M059J (cell line): ENCODE data around the gene HOOK2. TPM values are rescaled to one million over a fixed set of nuclear protein-coding genes. Genes with fewer than 3 reads are reported as not detected.
"Not testable (repeated sequence)": the region's sequence is repeated elsewhere in the genome, so short reads cannot be mapped to it uniquely, and the experiment has no call there.

Experiments used
- DNase-seq: peaks from one replicate; pipeline ENCODE4 v3.0.0-alpha.2; 2012; ENCODE audit warnings: low read depth
- total RNA-seq: library from RNA; depleted of rRNA; stranded (reverse); fragments of >200 nt; shearing (Covaris generic); gene quantifications from 2 replicates; pipeline ENCODE4 v1.2.3, GENCODE V29; 2014; rRNA removed

Gene HOOK2
- total RNA-seq, 1 experiment from 2014 or later = 8.4 TPM

DNA sequence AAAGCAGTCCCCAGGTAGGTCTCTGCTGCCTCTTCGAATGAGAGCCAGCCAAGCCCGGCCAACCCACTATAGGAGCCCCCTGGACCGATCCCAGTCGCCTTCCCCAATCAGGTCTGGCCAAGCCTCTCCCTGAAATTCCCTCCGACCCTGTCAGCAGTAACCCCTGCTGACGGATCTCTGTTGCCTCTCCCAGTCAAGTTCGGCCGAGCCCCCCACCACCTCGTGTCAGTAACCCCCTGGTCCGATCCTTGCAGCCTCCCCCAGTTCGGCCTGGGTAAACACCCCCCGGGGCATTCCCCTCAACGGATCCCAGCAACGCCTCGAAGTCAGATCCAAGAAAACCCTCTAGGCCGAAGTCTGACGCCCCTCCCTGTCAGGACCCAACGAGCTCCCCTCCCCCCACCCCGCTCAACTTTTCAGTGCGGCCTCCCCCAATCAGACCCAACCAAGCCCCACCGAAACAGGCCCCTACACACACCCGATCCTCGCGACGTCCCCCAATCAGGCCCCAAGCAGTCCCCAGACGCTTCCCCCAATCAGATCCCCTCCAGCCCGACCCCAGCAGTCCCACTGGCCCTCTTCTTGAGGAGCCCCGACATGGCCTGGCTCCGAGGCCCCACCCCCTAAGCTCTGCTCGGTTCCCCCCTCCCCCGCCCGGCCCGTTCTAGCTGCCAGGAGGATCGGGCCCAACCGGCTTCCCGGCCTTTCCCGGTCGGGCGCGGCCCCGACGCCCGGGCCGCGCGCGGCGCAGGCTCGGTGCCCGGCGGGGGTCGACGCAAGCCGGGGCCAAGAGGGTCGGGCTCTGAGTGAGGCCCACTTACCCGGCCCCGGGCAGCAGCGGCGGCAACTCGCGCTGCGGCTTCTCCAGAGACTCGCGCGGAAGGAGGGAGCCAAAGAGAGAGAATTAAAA lies 53.4 kb downstream of the HOOK2 start:
- DNase-seq = peak; percentile 55

DNA sequence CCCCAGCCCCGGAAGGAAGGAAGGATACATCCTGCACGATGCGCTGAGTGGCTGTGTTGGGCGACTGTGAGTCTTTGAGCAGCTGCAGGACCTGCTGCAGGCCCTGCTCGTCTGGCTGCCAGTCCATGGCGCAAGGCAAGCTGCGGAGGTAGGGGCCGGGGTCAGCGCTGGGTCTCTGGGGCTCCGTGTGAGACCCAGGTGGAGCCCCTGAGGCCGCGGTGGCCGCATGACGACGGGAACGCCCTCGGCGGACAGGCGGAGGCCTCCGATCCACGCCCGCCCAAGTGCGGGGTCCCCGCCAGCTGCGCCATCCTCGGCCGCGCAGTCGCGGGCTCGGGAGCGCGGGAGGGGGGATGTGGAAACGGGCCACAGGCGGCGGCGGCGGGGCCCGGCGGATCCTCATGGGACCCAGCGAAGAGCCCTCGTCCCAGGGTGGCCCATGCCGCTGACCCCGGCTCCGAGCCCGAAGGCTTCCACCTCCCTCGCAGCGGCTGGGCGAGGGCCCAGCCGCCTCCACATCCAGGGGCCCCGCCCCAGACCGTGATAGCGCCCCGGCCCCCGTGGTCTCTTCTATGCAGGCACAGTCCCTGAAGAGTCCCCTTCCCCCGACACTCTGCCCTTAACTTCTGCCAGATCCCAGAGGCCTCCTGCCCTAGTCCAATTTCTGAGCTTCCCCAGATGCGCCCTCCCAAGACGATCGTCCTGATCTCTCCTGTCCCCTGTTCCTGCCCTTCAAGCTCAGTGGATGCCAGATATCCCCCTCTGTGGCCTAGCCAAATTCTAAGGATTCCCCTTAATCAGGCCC lies 54.3 kb downstream of the HOOK2 start:
- no peak for DNase-seq

DNA sequence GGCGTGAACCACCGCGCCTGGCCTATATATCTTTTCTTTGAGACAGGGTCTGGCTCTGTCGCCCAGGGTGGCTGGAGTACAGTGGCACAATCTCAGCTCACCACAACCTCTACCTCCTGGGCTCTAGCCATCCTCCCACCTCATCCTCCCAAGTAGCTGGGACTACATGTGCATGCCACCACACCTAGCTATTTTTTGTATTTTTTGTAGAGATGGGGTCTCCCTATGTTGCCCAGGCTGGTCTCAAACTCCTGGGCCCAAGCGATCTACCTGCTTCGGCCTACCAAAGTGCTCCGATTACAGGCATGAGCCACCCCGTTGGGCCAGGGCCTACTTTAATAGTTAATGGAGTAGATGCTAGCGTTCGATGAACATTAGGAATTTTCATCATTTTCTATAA lies 55.1 kb downstream of the HOOK2 start:
- DNase-seq = no peak

DNA sequence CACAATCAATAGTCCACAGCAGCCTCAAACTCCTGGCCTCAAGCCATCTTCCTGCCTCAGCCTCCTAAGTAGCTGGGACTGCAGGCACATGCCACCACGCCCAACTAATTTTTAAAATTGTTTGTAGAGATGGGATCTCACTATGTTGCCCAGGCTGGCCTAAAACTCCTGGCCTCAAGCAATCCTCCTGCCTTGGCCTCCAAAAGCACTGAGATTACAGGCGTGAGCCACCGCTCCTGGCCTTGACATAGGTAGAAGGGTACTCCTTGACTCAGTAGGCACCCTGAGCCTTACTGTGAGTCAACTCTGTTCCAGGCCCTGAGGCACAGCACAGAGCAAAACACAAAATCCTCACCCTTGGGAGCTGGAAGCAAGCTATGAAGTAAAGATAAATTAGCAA lies 59.4 kb downstream of the HOOK2 start:
- DNase-seq = no peak

DNA sequence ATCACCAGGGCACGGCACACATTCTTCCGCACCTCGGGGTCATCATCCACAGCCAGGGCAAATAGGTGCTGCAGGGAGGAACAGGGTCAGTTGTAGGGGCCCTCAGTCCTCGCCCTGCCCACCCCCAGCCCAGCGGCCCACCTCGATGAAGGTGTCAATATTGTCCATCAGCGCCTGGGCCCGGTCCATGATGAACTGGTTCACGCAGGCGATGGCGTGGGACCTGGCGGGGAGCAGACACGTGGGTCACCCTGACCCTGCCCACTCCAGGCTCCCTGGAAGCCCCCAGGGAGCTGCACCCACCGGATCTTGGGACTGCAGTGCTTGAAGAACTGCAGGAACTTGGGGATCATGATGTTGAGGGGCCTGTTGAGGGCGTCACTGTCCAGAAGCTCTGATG lies 60.2 kb downstream of the HOOK2 start:
- no peak for DNase-seq

DNA sequence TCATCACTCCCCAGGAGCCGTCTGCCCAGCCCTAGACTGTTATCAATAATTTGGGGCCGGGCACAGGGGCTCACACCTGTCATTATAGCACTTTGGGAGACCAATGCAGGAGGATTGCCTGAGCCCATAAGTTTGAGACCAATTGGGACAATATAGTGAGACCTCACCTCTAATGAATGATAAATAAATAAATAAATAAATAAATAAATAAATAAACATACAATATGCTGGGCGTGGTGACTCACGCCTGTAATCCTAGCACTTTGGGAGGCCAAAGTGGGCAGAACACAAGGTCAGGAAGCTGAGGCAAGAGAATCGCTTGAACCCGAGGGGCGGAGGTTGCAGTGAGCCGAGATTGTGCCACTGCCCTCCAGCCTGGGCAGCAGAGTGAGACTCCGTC lies 62.0 kb downstream of the HOOK2 start:
- DNase-seq = not testable (repeated sequence)

Other genes starting within 250 kb of the HOOK2 start
- 4.5 and 8.7 TPM in 2 replicates for gene ZNF564, start 224.1 kb downstream of the HOOK2 start, total RNA-seq
- 6.3 and 7.9 TPM in 2 replicates for gene ZNF490, start 164.7 kb downstream of the HOOK2 start, total RNA-seq
- gene ZNF791, start 164.6 kb downstream of the HOOK2 start, total RNA-seq = 12.8 and 27.7 TPM in 2 replicates
- 57.8 and 68.4 TPM in 2 replicates for gene MAN2B1, start 108.8 kb downstream of the HOOK2 start, total RNA-seq
- 9.6 and 10.5 TPM in 2 replicates for gene WDR83, start 108.7 kb downstream of the HOOK2 start, total RNA-seq
- gene DHPS, start 93.7 kb downstream of the HOOK2 start, total RNA-seq = 82.7 and 108 TPM in 2 replicates
- gene GNG14, start 87.6 kb downstream of the HOOK2 start, total RNA-seq = not detected in 2 replicates
- gene FBXW9, start 78.9 kb downstream of the HOOK2 start, total RNA-seq = 12.0 and 14.5 TPM in 2 replicates
- 32.3 and 40.2 TPM in 2 replicates for gene TNPO2, start 51.6 kb downstream of the HOOK2 start, total RNA-seq
- 272 and 329 TPM in 2 replicates for gene TRIR, start 40.9 kb downstream of the HOOK2 start, total RNA-seq
- gene GET3, start 38.1 kb downstream of the HOOK2 start, total RNA-seq = 112 and 114 TPM in 2 replicates
- not detected in 2 replicates for gene BEST2, start 23.8 kb downstream of the HOOK2 start, total RNA-seq
- 68.3 and 92.5 TPM in 2 replicates for gene JUNB, start 15.9 kb upstream of the HOOK2 start, total RNA-seq
- gene PRDX2, start 26.2 kb upstream of the HOOK2 start, total RNA-seq = 178 and 300 TPM in 2 replicates
- not detected in 2 replicates for gene THSD8, start 26.5 kb upstream of the HOOK2 start, total RNA-seq
- gene RNASEH2A, start 31.0 kb upstream of the HOOK2 start, total RNA-seq = 50.4 and 62.8 TPM in 2 replicates
- gene RTBDN, start 59.0 kb upstream of the HOOK2 start, total RNA-seq = 0.52 TPM in 1 of 2 replicates, not detected in the other
- gene MAST1, start 63.0 kb upstream of the HOOK2 start, total RNA-seq = 0.10 and 0.12 TPM in 2 replicates
- 61.0 and 62.4 TPM in 2 replicates for gene DNASE2, start 105.9 kb upstream of the HOOK2 start, total RNA-seq
- gene KLF1, start 111.6 kb upstream of the HOOK2 start, total RNA-seq = not detected in 2 replicates
- gene GCDH, start 115.6 kb upstream of the HOOK2 start, total RNA-seq = 27.2 and 27.5 TPM in 2 replicates
- gene SYCE2, start 143.7 kb upstream of the HOOK2 start, total RNA-seq = 0.20 and 0.34 TPM in 2 replicates
- 67.2 and 86.6 TPM in 2 replicates for gene FARSA, start 158.2 kb upstream of the HOOK2 start, total RNA-seq
- 2,061 and 2,975 TPM in 2 replicates for gene CALR, start 163.1 kb upstream of the HOOK2 start, total RNA-seq
- 156 and 205 TPM in 2 replicates for gene RAD23A, start 170.3 kb upstream of the HOOK2 start, total RNA-seq
- gene GADD45GIP1, start 181.7 kb upstream of the HOOK2 start, total RNA-seq = 48.1 and 54.0 TPM in 2 replicates
- gene DAND5, start 194.0 kb upstream of the HOOK2 start, total RNA-seq = 0.62 TPM in 1 of 2 replicates, not detected in the other
- gene NFIX, start 219.9 kb upstream of the HOOK2 start, total RNA-seq = 38.5 and 52.0 TPM in 2 replicates